Muscle of arm (tissue), 12 donors: Measurements from ENCODE around the gene FERMT3. TPM values are rescaled to one million over a fixed set of nuclear protein-coding genes. Genes with fewer than 3 reads are reported as not detected.
A peak's percentile ranks its signal among the peaks of the same experiment; 100 is the strongest.

Experiments used
- DNase-seq: peaks from one replicate; pipeline ENCODE4 v3.0.0-alpha.2; 2013
- polyA plus RNA-seq, 12 donors: library from polyadenylated mRNA; unstranded; fragments of 120-200 nt; gene quantifications; one replicate each; pipeline ENCODE4 v1.2.1, GENCODE V29; 2013; ENCODE audit not compliant: insufficient read length in 12 of 12

FERMT3 gene
- polyA plus RNA-seq, 12 donors: 5.2 to 16.7 (median 7.5) TPM; not detected in 1

GRCh38 chr11:64262271-64263002 is 55.9 kb downstream of the FERMT3 start:
- no peak for DNase-seq

GRCh38 chr11:64263021-64263946 is 56.8 kb downstream of the FERMT3 start:
- no peak for DNase-seq

GRCh38 chr11:64263947-64264317 is 57.4 kb downstream of the FERMT3 start:
- no peak for DNase-seq

GRCh38 chr11:64264371-64264852 is 57.9 kb downstream of the FERMT3 start:
- DNase-seq: no peak

- DNase-seq: no peak
These were observed 58.9 kb downstream of the FERMT3 start for GRCh38 chr11:64265176-64266160.

DNA sequence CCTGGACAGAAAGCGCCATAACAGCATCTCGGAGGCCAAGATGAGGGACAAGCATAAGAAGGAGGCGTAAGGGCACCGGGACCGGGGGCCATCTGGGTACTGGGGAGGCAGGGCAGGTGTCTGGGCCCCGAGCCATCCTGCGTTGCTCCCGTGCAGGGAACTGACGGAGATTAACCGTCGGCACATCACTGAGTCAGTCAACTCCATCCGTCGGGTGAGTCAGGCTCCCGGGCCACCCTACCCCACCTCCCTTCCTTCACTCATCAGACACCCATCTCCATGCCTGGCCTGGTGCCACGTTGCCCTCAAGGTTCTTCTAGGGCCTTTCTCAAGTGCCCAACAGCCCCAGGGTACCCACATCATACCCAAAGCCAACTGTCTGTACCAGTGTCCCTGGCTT is 59.8 kb downstream of the FERMT3 start:
- DNase-seq: no peak

DNA sequence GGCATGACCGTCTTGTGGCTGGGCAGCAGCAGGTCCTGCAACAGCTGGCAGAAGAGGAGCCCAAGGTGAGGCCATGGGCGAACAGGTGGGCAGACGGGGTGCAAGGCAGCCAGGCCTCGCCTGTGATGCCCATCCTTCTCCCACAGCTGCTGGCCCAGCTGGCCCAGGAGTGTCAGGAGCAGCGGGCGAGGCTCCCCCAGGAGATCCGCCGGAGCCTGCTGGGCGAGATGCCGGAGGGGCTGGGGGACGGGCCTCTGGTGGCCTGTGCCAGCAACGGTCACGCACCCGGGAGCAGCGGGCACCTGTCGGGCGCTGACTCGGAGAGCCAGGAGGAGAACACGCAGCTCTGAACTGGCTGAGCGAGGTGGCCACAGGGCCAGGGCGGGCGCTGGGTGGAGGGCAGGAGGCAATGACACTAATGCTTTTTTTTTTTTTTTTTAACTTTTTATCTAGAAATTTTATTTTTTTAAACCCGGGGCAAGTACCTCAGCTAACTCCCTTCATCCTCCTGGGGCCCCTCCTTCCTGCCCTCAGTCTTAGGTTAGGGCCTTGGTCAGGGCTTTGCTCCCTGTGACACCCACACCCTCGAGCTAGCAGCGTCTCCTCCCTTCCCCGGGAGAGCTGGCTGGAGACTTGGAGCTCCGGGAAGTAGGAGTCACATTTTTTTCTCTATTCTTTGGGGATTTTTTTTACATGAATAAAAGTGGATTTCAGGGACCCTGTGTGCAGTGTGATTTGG is 60.9 kb downstream of the FERMT3 start:
- DNase-seq: no peak

DNA sequence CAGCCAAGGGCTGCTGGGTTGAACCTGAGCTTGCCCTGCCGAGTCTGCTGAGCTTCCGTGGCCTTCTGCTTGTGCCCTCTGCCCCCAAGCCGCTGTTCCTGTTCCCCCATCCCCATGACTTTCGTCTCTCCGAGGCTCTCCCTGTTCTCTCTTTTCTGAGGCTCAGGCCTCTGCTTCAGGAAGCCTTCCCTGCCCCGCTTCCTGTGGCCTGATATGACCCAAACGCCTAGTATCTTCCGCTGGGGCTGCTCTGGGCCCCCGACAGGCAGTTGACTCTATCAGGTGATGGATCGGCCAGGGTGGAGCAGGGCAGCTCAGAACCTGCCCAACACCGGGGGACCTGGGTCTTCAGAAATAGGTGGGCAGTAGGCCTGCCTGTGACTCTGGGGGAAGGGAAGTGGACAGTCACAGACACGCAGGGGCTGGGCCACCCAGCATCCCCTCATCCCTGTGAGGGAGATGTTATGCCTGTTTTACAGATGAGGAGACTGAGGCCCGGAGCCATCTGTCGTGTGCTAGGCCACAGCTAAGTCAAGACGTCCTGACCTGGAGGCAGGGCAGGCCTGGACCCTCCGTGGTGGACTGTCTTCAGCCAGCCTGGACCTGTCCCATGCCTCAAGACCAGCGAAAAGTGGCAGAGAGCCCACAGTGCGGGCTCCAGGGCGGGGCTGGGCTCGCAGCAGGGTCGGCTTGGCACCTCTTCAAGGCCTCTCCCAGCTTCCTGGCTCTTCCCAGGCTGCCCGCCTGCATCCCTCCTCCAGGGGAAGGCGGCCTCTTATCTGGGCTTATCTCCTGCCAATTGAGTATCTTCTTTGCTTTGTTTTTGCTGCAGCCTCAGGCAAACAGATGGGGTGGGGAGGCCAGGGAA is 61.7 kb downstream of the FERMT3 start:
- no peak for DNase-seq

DNA sequence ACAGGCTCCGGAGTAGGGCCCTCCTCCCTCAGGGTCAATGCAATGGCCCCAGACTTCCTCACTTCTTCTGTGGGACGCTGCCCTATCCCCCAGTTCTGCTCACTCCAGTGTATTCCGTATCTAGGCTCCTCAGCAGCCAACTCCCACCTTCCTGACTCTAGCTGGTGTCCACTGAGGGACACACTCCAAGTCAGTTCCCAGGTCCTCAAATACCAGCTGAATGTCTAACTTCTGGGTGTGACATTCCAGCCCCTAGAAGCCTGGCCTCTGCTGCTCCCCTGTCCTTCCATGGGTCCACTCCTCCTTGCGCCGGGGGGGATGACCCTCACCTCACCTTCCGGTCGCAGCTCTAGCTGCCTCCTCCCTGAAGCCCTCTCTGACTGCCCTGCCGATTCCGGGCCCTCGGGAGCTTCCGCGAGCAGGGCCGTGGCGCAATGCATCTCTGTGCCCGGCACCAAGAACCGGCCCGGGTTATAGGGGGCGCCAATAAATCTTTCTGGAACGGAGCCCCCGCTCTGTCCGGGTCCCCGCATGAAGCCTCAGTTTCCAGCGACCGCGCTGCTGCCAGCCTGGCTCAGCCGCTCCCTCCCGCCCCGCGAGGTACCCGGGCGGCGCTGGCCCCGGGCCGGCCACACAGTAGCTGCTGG is 62.5 kb downstream of the FERMT3 start:
- DNase-seq: no peak

GRCh38 chr11:64269540-64270220 is 63.2 kb downstream of the FERMT3 start:
- DNase-seq: peak; percentile 99

Other genes starting within 250 kb of the FERMT3 start
- gene COX8A, start 232.1 kb upstream of the FERMT3 start, polyA plus RNA-seq: 100 to 1,000 TPM in 11 of 12 donors, not detected in 1; 131 to 249 (median 209) TPM
- 10 to 100 TPM in 11 of 12 donors, not detected in 1; 35.1 to 61.1 (median 48.4) TPM for gene OTUB1, start 220.3 kb upstream of the FERMT3 start, polyA plus RNA-seq
- gene FLRT1, start 170.8 kb upstream of the FERMT3 start, polyA plus RNA-seq: 1 to 10 TPM in 11 of 12 donors, not detected in 1; 1.8 to 8.4 (median 2.7) TPM
- 100 to 1,000 TPM in 1 of 12 donors, 10 to 100 TPM in 10, not detected in 1; 41.1 to 129 (median 55.2) TPM for gene MACROD1, start 40.6 kb upstream of the FERMT3 start, polyA plus RNA-seq
- 100 to 1,000 TPM in 11 of 12 donors, not detected in 1; 119 to 165 (median 139) TPM for gene STIP1, start 20.6 kb upstream of the FERMT3 start, polyA plus RNA-seq
- gene TRPT1, start 19.5 kb downstream of the FERMT3 start, polyA plus RNA-seq: 100 to 1,000 TPM in 1 of 12 donors, 10 to 100 TPM in 10, not detected in 1; 30.8 to 142 (median 65.8) TPM
- 10 to 100 TPM in 11 of 12 donors, not detected in 1; 13.1 to 47.0 (median 17.1) TPM for gene NUDT22, start 19.6 kb downstream of the FERMT3 start, polyA plus RNA-seq
- 10 to 100 TPM in 11 of 12 donors, not detected in 1; 41.1 to 71.1 (median 51.5) TPM for gene DNAJC4, start 23.8 kb downstream of the FERMT3 start, polyA plus RNA-seq
- 100 to 1,000 TPM in 1 of 12 donors, 10 to 100 TPM in 10, not detected in 1; 71.0 to 113 (median 89.8) TPM for gene VEGFB, start 27.9 kb downstream of the FERMT3 start, polyA plus RNA-seq
- gene FKBP2, start 34.4 kb downstream of the FERMT3 start, polyA plus RNA-seq: 100 to 1,000 TPM in 1 of 12 donors, 10 to 100 TPM in 10, not detected in 1; 37.5 to 114 (median 39.5) TPM
- gene PPP1R14B, start 40.2 kb downstream of the FERMT3 start, polyA plus RNA-seq: 100 to 1,000 TPM in 11 of 12 donors, not detected in 1; 126 to 218 (median 167) TPM
- 10 to 100 TPM in 6 of 12 donors, 1 to 10 TPM in 5, not detected in 1; 8.5 to 18.9 (median 10.4) TPM for gene PLCB3, start 44.8 kb downstream of the FERMT3 start, polyA plus RNA-seq
- gene BAD, start 77.9 kb downstream of the FERMT3 start, polyA plus RNA-seq: 10 to 100 TPM in 11 of 12 donors, not detected in 1; 19.3 to 52.4 (median 24.6) TPM
- gene GPR137, start 79.1 kb downstream of the FERMT3 start, polyA plus RNA-seq: 10 to 100 TPM in 11 of 12 donors, not detected in 1; 14.1 to 32.9 (median 17.1) TPM
- gene KCNK4, start 84.6 kb downstream of the FERMT3 start, polyA plus RNA-seq: not detected
- not detected for gene CATSPERZ, start 93.6 kb downstream of the FERMT3 start, polyA plus RNA-seq
- 10 to 100 TPM in 11 of 12 donors, not detected in 1; 11.9 to 55.5 (median 20.2) TPM for gene ESRRA, start 98.8 kb downstream of the FERMT3 start, polyA plus RNA-seq
- gene TRMT112, start 110.8 kb downstream of the FERMT3 start, polyA plus RNA-seq: 100 to 1,000 TPM in 11 of 12 donors, not detected in 1; 142 to 254 (median 166) TPM
- gene PRDX5, start 111.4 kb downstream of the FERMT3 start, polyA plus RNA-seq: 100 to 1,000 TPM in 11 of 12 donors, not detected in 1; 107 to 165 (median 124) TPM
- 10 to 100 TPM in 1 of 12 donors, 1 to 10 TPM in 10, not detected in 1; 2.5 to 10.7 (median 3.4) TPM for gene CCDC88B, start 133.5 kb downstream of the FERMT3 start, polyA plus RNA-seq
- 10 to 100 TPM in 11 of 12 donors, not detected in 1; 10.0 to 49.8 (median 11.9) TPM for gene RPS6KA4, start 152.4 kb downstream of the FERMT3 start, polyA plus RNA-seq